DMS53 (cell line): ENCODE measurements around the gene IQCM.
"Not testable (repeated sequence)": the region's sequence is repeated elsewhere in the genome, so short reads cannot be mapped to it uniquely, and the experiment has no call there.

Experiments
- DNase-seq: peaks from one replicate; lab custom pipeline; 2025; lab: John Stamatoyannopoulos, UW

The IQCM gene

DNA sequence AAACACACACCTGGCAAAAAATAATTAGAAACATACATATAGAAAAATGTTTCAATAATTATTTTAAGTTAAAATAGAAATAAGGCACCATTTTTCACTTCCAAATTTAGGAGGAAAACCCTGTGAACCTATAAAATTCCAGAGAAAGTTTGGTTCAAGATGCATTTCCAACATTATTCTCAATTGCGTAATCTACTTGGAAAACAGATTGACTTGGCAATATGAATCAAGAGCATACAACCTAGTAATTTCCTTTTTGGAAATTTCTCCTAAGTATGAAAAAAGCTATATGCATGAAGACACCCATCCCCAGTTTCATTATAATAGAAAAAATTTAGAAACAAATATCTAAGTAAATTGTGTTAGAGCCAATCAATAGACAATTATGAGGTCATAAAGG, 242.9 kb downstream of the IQCM start:
- DNase-seq: no peak

DNA sequence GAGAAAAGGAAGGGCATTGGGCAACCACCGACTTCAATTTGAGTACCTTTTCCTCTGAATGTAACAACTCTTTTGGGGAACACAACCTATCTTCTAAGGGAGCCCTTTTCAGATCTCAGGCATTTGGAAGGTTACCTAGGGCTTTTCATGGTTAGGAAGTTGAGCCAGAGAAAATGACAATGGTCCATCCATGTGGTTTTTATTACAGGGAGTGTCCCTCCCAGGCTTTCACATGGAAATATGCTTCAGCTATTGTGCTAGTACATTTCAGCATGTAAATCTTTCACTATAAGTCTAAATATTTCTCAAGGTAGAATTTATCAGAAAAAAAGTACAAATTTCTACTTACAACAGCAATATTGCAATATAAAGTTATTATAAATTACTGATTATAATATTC, 259.8 kb downstream of the IQCM start:
- DNase-seq: no peak

DNA sequence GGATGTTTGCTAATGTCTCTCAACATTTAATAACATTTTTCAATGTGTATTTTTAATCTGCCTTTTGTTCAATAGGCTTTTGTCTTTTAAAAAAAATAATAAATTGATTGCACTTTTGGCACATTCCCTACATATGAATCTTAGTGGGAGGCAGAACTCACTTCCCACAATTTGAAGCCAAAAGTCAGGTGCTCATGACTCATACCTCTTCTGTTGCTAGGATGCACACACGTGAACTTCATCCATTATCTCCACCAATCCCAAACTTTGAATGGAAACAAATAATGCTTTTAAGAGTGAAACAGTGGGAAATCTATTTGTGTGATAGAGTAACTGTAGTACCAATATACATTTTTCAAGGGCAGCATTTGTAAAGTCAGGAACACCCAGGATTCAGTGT, 260.5 kb downstream of the IQCM start:
- peak; percentile 4 for DNase-seq

DNA sequence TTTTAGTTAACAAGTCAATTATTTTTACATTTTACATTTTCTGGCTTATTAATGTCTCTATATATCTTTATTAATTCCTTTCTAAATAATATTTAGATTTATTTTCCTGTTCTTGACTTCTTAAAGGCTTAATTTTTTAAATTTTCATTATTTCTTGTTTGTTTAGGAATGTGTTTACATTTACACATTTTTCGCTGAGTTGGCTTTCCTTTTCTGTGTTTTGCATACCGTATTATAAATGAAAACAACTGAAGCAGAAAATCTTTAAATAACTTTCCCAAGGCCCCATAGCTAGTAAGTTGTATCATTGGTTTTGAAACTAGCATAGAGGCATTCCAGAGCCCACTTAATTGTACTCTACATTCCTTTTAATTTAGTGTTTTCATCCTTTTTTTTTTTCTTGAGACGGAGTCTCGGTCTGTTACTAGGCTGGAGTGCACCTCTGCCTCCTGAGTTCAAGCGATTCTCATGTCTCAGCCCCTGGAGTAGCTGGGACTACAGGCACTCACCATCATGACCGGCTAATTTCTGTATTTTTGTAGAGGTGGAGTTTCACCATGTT, 261.6 kb downstream of the IQCM start:
- no peak for DNase-seq

DNA sequence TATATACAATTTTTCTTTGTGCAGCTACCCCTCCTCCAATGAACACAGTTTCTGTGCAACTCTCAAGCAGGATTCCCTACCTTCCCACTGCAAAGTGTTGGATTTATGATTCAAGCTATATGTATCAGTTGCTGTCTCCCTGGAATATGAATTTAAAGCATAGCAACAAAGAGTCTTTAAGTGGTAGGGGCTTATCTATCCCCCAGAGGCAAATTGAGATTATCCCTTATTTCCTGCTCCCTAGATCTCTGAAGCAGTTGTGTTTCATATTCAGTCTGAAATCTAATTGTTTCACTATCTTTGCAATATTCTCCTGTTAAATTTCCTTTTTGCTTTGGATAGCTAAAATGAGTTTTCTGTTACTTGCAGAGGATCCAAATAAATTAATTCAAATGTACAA, 263.0 kb downstream of the IQCM start:
- DNase-seq: no peak

DNA sequence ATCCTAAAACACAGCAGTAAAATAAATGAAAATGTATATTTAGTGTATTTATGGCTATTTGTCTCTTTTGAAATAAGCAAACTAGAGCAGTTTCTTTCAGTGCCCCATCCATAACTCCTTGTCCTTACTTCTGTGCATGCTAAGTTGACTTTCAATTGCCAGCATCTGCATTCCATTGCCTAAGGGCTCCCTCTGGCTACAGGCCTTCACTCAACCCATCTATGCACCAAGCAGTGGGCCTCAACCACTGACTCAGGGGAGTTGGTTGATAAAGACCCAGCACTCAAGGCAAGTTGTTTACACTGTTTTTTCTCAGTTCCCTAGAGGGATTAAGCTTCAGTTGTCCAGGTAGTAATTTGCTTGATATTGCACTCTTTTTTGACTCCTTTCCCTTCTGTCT, 265.7 kb downstream of the IQCM start:
- peak; percentile 6 for DNase-seq

DNA sequence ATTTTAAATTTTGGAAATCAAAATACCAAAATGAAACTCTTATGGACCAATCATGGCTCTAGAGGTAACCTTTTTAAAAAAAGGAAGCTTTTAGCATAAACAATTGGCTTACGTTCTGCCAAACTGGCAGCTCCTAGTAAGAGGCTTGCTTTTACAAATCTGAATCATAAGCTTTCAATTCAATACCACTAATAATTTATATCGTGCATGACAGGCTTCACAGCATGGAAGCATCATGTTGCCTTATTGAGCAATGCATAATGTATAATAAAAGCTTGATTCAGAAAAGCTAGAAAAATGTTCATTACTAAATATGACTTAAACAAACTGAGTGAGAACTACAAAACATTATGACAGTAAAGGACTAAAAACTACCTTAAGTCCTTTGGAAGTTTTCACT, 280.9 kb downstream of the IQCM start:
- no peak for DNase-seq

DNA sequence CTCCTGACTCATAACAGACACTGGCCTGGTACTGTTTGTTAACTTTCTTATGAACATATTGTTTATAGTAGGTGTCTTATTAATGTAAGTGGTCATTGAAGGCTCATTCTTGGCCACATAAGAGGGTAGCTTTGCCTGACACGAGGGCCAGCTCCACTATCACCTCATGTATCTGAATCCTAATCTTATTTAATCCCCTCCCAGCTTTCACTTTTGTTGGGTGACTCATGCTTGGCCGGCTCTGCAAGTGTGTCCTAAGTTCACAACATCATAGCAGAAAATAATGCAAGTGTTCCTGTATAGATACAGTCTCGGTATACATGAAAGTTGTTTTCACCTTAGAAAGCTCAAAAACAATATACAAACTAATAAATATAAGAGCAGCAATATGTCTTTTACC, 283.8 kb downstream of the IQCM start:
- DNase-seq: peak; percentile 64

DNA sequence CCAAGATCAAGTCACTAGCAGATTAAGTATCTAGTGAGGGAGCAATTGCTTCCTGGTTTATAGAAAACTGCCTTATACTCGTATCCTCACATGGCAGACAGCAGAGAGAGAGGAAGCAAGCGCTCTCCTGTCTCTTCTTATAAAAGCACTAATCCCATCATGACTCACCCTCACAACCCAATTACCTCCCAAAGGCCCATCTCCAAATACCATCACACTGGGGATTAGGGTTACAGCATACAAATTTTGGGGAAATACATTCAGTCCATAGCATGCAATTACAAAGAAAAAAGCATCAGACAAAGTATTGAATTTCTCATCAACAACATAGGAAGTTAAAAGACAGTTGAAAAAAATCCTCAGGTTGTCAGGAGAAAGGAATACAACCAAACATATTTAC, 292.6 kb downstream of the IQCM start:
- DNase-seq: peak; percentile 20

DNA sequence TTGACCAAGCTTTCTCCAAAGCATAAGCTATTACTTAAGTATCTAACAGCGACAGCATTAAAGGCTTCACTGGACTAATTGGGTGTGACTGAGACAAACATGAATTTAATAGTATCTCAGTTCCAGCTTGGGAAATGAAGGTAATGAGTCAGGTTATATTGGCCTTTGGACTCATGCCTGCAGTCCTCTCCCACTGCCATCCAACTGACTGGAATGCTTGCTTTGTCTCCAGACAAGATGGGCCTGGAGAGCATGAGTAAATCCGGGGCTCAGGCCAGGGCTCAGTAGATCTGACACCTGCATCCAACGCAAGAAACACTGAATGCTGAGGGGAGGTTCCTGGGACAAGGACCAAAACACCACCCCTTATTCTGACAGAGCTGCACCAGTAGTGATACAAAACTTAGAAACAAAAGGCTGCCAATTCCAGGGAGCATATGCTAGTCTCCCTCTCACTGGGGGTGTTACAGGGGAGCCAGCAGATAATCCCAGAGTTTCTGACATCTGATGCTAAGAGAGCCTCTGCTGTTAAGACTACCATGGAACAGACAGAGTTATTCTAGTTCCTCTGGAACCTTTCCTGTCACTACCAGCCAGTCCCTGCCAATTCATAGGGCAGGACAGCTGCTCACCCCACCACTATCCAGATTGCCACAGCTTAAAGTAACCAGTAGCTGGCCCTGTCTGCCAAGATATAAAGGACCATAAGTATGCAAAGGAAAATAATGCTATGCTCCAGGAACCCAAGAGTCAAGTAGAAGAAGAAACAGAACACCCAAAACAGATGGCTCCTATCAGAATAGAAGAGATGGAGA, 293.8 kb downstream of the IQCM start:
- no peak for DNase-seq

DNA sequence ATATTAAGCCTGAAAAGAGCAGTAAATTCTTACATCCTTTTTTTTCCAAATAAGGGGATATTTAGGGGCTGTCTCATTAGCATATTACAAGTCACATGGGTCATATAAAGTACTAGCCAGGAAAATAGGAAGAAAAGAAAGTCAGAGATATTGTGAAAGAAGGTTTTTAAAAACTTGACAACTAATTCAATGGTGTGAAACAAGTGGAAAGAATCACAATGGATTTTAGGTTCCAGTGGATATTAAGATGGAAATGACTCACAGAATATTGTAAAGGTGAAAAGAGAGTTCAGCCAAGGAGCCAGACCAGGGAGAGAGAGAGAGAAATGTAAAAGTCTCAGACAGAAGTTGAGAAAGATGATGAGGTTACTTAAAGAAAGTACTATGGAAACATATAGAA, 297.2 kb downstream of the IQCM start:
- no peak for DNase-seq

DNA sequence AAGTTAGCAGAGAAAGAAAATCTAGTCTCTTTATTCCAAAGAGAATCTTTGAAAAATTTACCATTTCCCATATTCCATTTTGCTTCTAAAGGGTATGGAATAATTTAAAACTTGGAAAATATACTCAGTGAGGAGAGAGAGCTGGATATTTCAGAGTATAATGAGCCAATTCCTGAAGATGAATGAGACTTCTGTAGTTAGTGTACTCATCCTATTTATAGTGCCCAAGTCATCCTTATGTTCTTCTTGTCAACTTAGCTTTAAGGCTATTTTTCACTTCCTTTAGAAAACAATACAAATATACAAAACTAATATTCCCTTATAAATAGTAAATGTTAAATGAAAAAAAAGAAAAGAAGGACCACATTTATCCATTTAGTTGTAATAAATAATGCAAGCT, 302.6 kb downstream of the IQCM start:
- DNase-seq: no peak

DNA sequence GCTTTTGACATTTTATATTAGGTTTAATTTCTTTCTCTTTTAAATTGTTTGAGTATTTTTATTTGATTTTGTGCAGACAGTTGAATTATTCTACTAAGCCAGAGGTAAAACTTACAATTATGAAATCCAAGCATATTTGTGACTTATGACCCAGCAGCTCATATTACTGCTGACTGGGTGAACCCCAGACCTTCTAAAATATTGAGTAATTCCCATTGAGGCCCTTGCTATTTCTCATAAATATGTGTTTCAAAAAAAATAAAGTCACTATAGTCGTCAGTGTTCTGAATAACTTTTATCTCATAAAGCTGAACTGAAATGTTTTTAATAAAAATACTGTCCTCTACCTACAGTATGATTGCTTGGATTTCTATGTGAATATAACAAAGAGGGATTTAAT, 303.1 kb downstream of the IQCM start:
- DNase-seq: no peak

DNA sequence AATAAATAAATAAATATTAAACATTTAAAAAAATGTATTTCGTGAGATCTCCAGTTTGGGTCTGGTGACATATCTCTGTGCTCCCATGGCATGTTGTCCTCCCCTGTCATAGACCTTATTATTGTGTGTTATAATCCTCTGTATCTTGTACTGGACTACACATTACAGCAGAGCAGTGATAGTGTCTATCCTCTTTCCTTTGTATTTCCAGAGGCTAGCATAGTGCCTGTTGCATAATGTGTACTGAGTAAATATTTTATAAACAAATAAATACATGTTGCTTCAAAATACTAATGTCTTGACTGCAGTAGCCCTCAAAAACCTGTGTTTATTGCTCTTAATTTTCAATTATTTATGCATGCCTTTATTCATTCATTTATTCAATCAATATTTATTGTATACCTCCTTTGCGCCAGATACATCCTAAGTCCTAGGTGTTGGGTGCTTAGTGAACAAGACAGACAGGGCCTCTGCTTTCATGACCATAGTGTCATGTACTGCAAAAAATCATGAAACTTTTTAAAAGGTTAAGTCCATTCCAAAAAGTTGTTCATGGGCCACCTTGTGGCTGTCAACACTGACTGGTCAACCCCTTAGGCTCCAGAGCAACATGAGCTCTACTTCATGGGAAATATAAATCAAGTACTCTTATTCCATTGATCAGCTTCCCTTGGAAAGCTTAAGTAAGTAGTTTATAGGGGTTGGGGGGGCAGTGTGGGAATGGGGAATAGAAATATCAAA, 303.9 kb downstream of the IQCM start:
- DNase-seq: no peak

DNA sequence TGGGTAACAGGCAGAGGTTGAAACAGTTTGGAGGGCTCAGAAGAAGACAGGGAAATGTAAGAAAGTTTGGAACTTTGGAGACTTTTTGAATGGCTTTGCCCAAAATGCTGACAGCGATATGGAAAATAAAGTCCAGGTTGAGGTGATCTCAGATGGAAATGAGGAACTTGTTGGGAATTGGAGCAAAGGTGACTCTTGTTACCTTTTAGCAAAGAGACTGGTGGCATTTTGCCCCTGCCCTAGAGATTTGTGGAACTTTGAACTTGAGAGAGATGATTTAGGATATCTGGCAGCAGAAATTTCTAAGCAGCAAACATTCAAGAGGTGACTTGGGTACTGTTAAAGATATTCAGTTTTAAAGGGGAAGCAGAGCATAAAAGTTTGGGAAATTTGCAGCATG, 308.3 kb downstream of the IQCM start:
- not testable (repeated sequence) for DNase-seq

DNA sequence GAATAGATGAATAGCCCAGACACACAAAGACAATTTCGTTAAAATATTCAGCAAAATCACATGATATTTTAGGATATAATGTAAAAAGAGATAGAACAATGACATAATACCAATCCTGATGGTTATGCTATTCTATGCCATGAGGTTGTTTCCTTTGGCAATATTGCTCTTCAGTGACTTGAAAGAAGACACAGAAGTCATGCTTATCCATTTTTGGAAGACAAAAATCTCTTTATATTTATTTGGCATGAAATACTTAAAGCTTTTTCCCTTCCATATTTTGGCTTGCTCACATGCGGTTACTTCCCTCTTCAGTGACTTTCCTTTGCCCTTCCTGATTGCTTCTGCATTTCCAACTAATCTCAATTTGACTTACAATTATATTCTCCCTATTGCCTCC, 314.8 kb downstream of the IQCM start:
- no peak for DNase-seq

DNA sequence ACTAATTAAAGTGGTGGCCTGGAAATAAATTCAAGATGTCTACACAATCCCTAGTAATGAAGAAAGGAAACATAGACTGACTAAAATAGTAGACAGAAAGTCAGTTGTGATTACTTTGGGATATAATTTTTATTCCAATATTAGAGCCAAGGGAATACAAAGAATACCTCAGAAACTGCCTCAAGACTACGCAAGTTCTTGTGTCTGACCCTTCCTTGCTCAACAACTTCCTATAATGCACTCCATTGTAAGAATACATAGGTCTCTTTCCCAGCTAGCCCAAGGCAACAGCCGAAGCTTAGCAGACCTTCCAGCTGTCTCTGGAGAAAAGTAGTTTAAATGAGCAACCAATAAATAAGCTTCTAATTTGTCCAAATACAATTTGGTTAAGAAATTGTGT, 315.9 kb downstream of the IQCM start:
- no peak for DNase-seq

DNA sequence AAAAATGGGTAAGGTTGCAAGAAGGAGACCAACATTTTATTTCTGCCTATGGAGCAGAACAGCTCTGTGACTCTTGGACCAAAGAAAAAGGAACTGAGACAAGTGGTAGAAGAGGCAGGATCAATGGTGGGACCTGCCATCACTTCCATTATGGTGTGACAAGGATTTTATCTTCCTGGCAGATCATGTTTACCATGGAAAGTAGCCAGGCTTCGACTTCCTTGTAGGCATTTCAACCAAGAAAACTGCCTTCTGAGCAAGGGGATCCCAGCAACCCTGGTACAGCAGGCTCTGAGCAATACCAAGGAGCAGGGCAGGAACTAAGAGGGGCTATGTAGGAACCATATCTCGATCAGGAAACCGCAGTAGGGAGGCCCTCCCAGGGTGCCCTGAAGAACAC, 317.4 kb downstream of the IQCM start:
- DNase-seq: peak; percentile 3

DNA sequence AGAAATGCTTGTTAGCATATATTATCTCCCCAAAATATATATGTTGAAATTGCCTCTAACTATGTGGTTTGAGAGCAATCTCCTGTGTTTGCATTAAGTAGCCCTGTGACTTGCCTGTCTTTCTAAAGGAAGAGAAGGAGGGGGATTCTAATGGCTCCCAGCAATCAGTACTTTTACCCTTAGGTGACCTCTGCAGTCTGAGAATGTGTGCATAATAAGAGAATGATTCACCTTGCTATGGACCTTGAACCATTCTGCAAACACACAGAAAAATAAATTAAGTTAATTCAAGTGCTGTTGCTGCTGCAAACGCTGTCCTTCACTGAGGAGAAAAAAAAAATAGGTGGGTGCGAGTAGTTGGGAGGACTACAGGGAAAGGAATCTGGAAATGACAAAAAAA, 322.2 kb downstream of the IQCM start:
- no peak for DNase-seq

DNA sequence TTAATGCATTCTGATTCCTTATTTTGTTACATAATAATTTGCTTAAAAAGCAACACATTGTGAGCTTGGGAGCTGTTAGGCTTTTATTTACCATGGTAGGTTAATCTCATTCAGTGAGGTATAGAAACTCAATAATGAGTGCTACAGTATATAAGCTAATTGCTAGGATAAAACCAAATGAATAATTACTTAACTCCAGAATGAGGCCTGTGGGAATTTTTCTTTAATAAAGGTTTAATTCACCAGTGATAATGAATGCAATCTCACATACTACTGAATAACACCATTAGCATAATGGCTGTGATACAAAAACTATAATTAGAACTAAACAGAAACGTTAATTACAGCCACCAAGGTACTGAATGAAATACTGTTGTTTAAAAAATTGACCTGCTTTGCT, 326.3 kb downstream of the IQCM start:
- no peak for DNase-seq

DNA sequence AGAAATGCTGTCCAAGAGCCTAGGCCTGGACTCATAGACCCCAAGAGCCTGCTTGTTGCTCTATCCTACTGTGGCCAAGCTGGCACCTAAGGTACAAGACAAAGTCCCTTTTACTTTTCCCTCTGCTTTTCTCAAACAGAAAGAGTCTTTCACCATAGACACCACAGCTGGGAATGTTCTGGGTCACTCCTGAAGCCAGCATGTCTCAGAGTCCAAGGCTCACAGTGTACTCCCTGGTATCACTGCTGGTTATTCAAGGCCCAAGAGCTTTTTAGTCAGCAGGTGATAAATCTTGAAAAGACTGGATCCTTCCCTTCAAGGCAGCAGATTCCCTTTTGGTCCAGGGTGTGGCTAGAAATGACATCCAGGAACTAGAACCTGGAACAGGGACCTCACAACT, 328.8 kb downstream of the IQCM start:
- no peak for DNase-seq

DNA sequence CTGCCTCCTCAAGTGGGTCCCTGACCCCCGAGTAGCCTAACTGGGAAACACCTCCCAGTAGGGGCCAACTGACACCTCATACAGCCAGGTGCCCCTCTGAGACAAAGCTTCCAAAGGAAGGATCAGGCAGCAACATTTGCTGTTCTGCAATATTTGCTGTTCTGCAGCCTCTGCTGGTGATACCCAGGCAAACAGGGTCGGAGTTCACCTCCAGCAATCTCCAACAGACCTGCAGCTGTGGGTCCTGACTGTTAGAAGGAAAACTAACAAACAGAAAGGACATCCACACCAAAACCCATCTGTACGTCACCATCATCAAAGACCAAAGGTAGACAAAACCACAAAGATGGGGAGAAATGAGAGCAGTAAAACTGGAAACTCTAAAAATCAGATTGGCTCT, 347.0 kb downstream of the IQCM start:
- DNase-seq: not testable (repeated sequence)

DNA sequence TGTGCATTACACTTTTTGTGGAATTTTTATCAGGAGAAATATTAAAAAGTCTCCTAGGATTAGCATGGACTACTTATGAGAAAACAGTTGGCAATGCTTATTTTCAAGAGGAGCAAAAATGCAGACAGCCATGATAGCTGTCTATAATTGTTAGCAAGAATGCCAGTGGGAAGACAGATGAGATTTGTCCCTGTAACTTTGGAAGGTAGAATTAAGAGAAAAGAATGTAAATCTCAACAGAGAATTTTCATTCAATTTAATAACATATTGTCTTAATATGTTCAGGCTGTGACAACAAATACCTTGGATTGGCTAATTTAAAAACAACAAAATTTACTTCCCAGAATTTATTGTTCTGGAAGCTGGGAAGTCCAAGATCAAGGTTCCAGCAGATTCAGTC, 349.2 kb downstream of the IQCM start:
- no peak for DNase-seq
